Fibroblast of mammary gland (primary cell): Measurements from ENCODE around the gene BLNK.

ENCODE experiments used
- DNase-seq: peaks from one replicate; pipeline ENCODE4 v3.0.0-alpha.2; 2010; ENCODE audit warnings: low read depth
- H3K4me3 ChIP-seq: 2 replicates; pipeline ENCODE4 v1.5.1; 2011; ENCODE audit warnings: low read depth, mild to moderate bottlenecking, low read length, moderate library complexity; ENCODE audit not compliant: control insufficient read depth
- CTCF ChIP-seq: conservative IDR thresholded peaks from 2 replicates; pipeline ENCODE4 v1.5.1; 2011; ENCODE audit warnings: low read depth, low read length, inconsistent platforms; ENCODE audit not compliant: control insufficient read depth, insufficient read depth

BLNK gene

DNA sequence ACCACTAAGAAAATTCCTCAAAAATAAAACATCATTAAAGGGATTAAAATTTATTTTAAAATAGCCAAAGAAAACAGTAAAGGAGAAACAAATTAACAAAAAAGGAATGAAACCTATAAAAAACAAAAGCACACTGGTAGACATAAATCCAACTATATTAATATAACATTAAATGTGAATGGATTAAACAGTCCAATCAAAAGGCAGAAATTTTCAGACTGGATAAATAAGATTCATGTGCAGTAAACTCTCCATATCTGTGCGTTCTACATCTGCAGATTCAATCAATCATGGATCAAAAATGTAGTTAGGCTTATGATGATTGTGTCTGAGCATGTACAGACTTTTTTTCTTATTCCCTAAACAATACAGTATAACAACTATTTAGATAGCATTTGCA, 98.7 kb downstream of the BLNK start:
- DNase-seq = no peak
- TF ChIP-seq CTCF = no peak
- no peak overlapping the region for H3K4me3 ChIP-seq

GRCh38 chr10:96170230-96170629, 101.1 kb downstream of the BLNK start:
- no peak for TF ChIP-seq CTCF
- DNase-seq = no peak
- H3K4me3 ChIP-seq = no peak overlapping the region

DNA sequence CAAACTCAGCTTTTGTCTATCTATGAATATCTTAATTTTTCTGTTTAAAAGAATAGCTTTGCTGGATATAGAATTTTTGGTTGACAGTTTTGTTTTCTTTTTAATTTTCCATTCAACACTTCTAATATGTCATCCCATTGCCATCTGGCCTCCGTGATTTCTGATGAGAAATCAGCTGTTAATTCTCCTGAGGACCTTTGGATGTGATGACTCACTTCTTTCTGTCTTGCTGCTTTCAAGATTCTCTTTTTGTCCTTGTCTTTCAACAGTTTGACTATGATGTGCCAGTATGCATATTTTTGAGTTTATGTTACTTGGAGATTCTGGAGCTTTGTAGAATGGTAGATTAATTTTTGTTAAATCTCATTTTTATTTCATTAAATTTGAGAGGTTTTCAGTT, 102.8 kb downstream of the BLNK start:
- peak; percentile 51 for DNase-seq
- TF ChIP-seq CTCF = no peak
- H3K4me3 ChIP-seq = no peak overlapping the region

DNA sequence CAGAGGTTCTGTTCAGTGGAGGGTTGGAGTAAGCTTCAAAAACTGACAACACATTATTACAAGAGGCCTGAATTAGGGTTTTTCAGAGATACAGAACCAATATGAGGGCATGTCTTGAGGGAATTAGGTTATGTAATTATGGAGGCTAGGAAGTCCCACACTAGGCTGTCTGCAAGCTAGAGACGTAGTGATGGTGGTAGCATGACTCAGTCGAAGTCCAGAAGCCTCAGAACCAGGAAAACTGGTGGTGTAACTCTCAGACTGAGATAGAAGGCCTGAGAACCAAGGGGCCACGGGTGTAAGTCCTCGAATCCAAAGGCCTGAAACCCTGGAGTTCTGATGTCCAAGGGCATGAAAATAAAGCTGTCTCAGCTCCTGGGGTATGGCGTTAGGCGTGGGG, 105.6 kb downstream of the BLNK start:
- no peak for DNase-seq
- H3K4me3 ChIP-seq = no peak overlapping the region
- TF ChIP-seq CTCF = no peak

DNA sequence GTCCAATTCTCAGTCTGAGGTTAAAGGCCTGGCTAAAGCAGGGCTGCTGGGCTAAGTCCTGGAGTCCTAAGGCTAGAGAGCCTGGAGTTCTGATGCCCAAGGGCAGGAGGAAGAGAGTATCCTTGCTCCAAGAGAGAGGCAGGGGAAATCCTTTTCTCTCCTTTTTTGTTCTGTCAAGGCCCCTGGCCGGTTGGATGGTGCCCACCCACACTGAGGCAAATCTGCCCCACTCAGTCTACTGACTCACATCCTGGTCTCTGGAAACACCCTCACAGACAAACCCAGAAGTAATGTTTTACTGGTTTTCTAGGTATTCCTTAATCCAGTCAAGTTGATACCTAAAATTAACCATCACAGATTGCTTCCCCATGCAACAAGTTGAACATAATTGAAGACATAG, 118.3 kb downstream of the BLNK start:
- no peak for DNase-seq
- no peak for TF ChIP-seq CTCF
- no peak overlapping the region for H3K4me3 ChIP-seq

- no peak overlapping the region for H3K4me3 ChIP-seq
- TF ChIP-seq CTCF = no peak
- peak; percentile 17 for DNase-seq
Measured at GRCh38 chr10:96152437-96152836, 118.9 kb downstream of the BLNK start.
